GM12878 (cell line): ENCODE measurements around the gene WDR59. TPM values are rescaled to one million over a fixed set of nuclear protein-coding genes. Genes with fewer than 3 reads are reported as not detected.

Experiments used
- ATAC-seq: fragments of 200-7000 bp; cut with Tn5 transposase; 3 replicates; pipeline ENCODE4 v1.9.1; 2020; ENCODE audit warnings: mild to moderate bottlenecking, moderate library complexity
- BruUV-seq: library from RNA; stranded (reverse); fragments of 400-500 nt; replicated peaks from 2 replicates; lab custom pipeline; 2021; lab: Mats Ljungman, UMichigan
- CTCF ChIA-PET: fragments of 300-600 bp; sonication (Branson Sonifier 250); formaldehyde crosslinking; extraction: SDS; loops from one replicate; lab custom pipeline; 2021; ENCODE audit warnings: inconsistent platforms; lab: Yijun Ruan, JAX
- POLR2A ChIA-PET: fragments of 350-600 bp; formaldehyde crosslinking; extraction: SDS; loops from one replicate; lab custom pipeline; 2021; ENCODE audit warnings: inconsistent platforms; lab: Charles Lee
- RAD21 ChIA-PET: fragments of 300-600 bp; sonication (Branson Sonifier 250); formaldehyde crosslinking; loops from one replicate; lab custom pipeline; 2023; ENCODE audit warnings: antibody characterized with exemption; ENCODE audit not compliant: unreplicated experiment; lab: Charles Lee
- SMC1A ChIA-PET: fragments of 300-600 bp; sonication (Branson Sonifier 250); formaldehyde crosslinking; loops from one replicate; lab custom pipeline; 2023; ENCODE audit not compliant: unreplicated experiment, uncharacterized antibody; lab: Charles Lee
- DNase-seq: peaks from one replicate; pipeline ENCODE4 v3.0.0-alpha.2; 2011; ENCODE audit warnings: low read depth, low spot score
- FAIRE-seq: peaks from 3 replicates; lab custom pipeline; 2011; peaks lifted over from hg19 to GRCh38; lab: Jason Lieb, UNC
- H2AFZ ChIP-seq: 2 replicates; pipeline ENCODE4 v1.6.0; 2011; ENCODE audit warnings: low read depth, low read length, control low read depth; ENCODE audit not compliant: control insufficient read depth
- H3K27ac ChIP-seq: 2 replicates; pipeline ENCODE4 v1.5.1; 2011; ENCODE audit warnings: control low read depth; ENCODE audit not compliant: control insufficient read depth, insufficient read depth
- H3K27me3 ChIP-seq, 2 experiments: replicated peaks in 1 of 2; 2 replicates each; pipeline versions ENCODE4 v1.6.0 to v1.6.1; 2011; ENCODE audit warnings: low read length in 1 of 2; ENCODE audit not compliant: control insufficient read depth in 2 of 2, insufficient read depth in 2 of 2
- H3K36me3 ChIP-seq, 2 experiments: 2 replicates each; pipeline ENCODE4 v1.5.1; 2011; ENCODE audit warnings: low read length in 1 of 2; ENCODE audit not compliant: control insufficient read depth in 2 of 2, insufficient read depth in 2 of 2
- H3K4me1 ChIP-seq: 2 replicates; pipeline ENCODE4 v1.6.1; 2011; ENCODE audit warnings: mild to moderate bottlenecking, low read length, moderate library complexity, mixed read lengths; ENCODE audit not compliant: control insufficient read depth, insufficient read depth
- H3K4me2 ChIP-seq: 2 replicates; pipeline ENCODE4 v1.6.0; 2011; ENCODE audit warnings: control low read depth; ENCODE audit not compliant: control insufficient read depth, insufficient read depth
- H3K4me3 ChIP-seq: fragments of 200-600 bp; sonication (generic); 2 replicates; pipeline ENCODE4 v1.5.1; 2016
- H3K79me2 ChIP-seq: 2 replicates; pipeline ENCODE4 v1.6.0; 2011; ENCODE audit warnings: low read length; ENCODE audit not compliant: control insufficient read depth, insufficient read depth
- H3K9ac ChIP-seq: 2 replicates; pipeline ENCODE4 v1.8.0; 2011; ENCODE audit warnings: low read length, control low read depth, mixed read lengths; ENCODE audit not compliant: control insufficient read depth, insufficient read depth
- H3K9me3 ChIP-seq: replicated peaks from 3 replicates; pipeline ENCODE4 v1.5.1; 2011; ENCODE audit warnings: mild to moderate bottlenecking, low read length; ENCODE audit not compliant: control insufficient read depth, insufficient read depth
- H4K20me1 ChIP-seq: 2 replicates; pipeline ENCODE4 v1.6.0; 2011; ENCODE audit not compliant: control insufficient read depth, insufficient read depth
- CBX5 ChIP-seq: sonication (generic); IDR thresholded peaks from 2 replicates; pipeline ENCODE4 v1.6.1; 2016; ENCODE audit warnings: low read depth, moderate library complexity, mild to moderate bottlenecking, inconsistent platforms
- CHD1 ChIP-seq: IDR thresholded peaks from 2 replicates; pipeline ENCODE4 v1.6.1; 2012; ENCODE audit warnings: low read depth, low read length, improper control_type of control experiment
- EZH2 ChIP-seq: IDR thresholded peaks from 2 replicates; pipeline ENCODE4 v1.6.1; 2012; ENCODE audit warnings: low read depth, mild to moderate bottlenecking, control low read depth, inconsistent platforms, low read length, borderline replicate concordance; ENCODE audit not compliant: control insufficient read depth
- HDAC6 ChIP-seq: fragments of 200-600 bp; sonication (generic); IDR thresholded peaks from one replicate; pipeline ENCODE4 v1.8.0; 2017; ENCODE audit warnings: antibody characterized with exemption; ENCODE audit not compliant: unreplicated experiment
- LARP7 ChIP-seq: fragments of 450-650 bp; IDR thresholded peaks from 2 replicates; pipeline ENCODE4 v1.6.1; 2017; ENCODE audit warnings: mild to moderate bottlenecking
- MTA2 ChIP-seq: fragments of 450-650 bp; IDR thresholded peaks from 2 replicates; pipeline ENCODE4 v1.6.1; 2016; ENCODE audit warnings: low read depth, mild to moderate bottlenecking, moderate library complexity
- RUNX3 ChIP-seq: IDR thresholded peaks from 2 replicates; pipeline ENCODE4 v1.6.1; 2012; ENCODE audit warnings: low read length, inconsistent platforms
- SMAD1 ChIP-seq: fragments of 450-650 bp; IDR thresholded peaks from 2 replicates; pipeline ENCODE4 v1.6.1; 2018; ENCODE audit warnings: mild to moderate bottlenecking, low read depth; ENCODE audit not compliant: partially characterized antibody
- SUPT20H ChIP-seq: IDR thresholded peaks from 2 replicates; pipeline ENCODE4 v1.6.1; 2011; ENCODE audit warnings: low read depth, mild to moderate bottlenecking, low read length, moderate library complexity, borderline replicate concordance; ENCODE audit not compliant: control insufficient read depth
- YY1 ChIP-seq: IDR thresholded peaks from 2 replicates; pipeline ENCODE4 v1.6.1; 2011; ENCODE audit warnings: low read depth, mild to moderate bottlenecking, low read length
- WGBS: methylation state at CpG from one replicate; pipeline ENCODE4 v1.1.6; 2016; ENCODE audit warnings: low lambda C conversion rate; ENCODE audit not compliant: insufficient replicate concordance, insufficient coverage; ENCODE audit errors: missing lambda C conversion rate; 5-methylcytosine and 5-hydroxymethylcytosine counted together
- in situ Hi-C: fragments of 300-500 bp; cut with MboI; formaldehyde crosslinking; loops from 9 replicates; pipeline ENCODE4 v1.14.3; 2018; ENCODE audit warnings: mixed read lengths
- intact Hi-C: fragments of 100-400 bp; cut with micrococcal nuclease; formaldehyde crosslinking; loops from one replicate; pipeline ENCODE4 v1.14.2; 2022; ENCODE audit not compliant: unreplicated experiment
- polyA plus RNA-seq, 11 experiments: library from polyadenylated mRNA; depleted of rRNA in 4 of 11; unstranded in 6 of 11; stranded (reverse) in 5 of 11; fragments of >200 nt; fragmentation: Nextera tagmentation in 4 of 11; fragmentation: Illumina TruSeq in 1 of 11; extraction: Ambion mirVana in 4 of 11; extraction: Trizol in 1 of 11; gene quantifications; 1 replicate in 1 of 11; 2 replicates in 10 of 11; pipeline versions ENCODE4 v1.2.1 to v1.2.3, GENCODE V29; 2011 to 2016; ENCODE audit warnings: inconsistent platforms in 2 of 11, missing spikeins in 2 of 11, low read depth in 1 of 11
- total RNA-seq, 4 experiments: library from RNA; depleted of rRNA in 3 of 4; stranded (reverse); fragments of >200 nt in 3 of 4; fragmentation: Illumina TruSeq in 1 of 4; extraction: Trizol in 1 of 4; gene quantifications; 2 replicates each; pipeline versions ENCODE4 v1.2.1 to v1.2.3, GENCODE V29; 2013 to 2021
- TF ChIP-seq, protein P1 (sequence below): fragments of 150-350 bp; IDR thresholded peaks from 2 replicates; pipeline ENCODE4 v1.6.1; 2014; ENCODE audit warnings: mild to moderate bottlenecking, low read depth, low read length

The WDR59 gene
- total and polyA plus RNA-seq, 10 of the 15 experiments (the other 5 are each of a cell fraction or from before 2014, with no cell fraction given) = 9.7 to 78.4 (median 24.5) TPM

DNA sequence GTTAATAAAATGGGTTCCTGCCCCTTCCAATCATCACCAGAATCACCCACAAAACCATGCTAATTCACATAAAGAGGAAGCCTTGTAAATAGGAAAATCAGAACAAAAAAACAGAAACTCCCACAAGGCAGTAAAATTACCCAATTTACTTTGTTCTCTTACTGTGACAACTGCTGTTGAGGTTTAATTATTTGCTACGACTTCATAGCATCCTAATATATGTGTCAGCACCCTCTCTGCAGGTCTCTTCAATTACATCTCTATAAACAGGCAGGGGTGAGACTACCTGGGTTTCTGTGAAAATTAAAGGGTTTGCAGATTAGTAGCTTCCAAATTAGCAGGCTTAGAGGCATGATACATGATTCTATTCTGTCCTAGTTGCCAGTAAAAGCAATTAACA is 2.7 kb downstream of the WDR59 start:
- intact Hi-C loops = no loop called here
- H3K4me1 ChIP-seq = no peaks in the 10 kb centered on the region; the same call in 1 of the 2 replicates
- RAD21 ChIA-PET = interaction anchor here (4.0 kb wide), 1 partner anchor 128 kb away, joined by 28 read pairs; no protein-coding TSS in a partner anchor
- peak overlapping the region; percentile 82 for H3K4me2 ChIP-seq
- no peaks in the 10 kb centered on the region for H4K20me1 ChIP-seq
- no peaks in the 10 kb centered on the region; a peak in 2 of 4 replicates for H3K36me3 ChIP-seq
- DNase-seq (no peak), FAIRE-seq (no peak), ATAC-seq (no peak)
- H3K27ac ChIP-seq = no peak overlapping the region
- BruUV-seq = no TSS peak
- CTCF ChIA-PET = interaction anchor here (1.0 to 1.7 kb wide), 3 partner anchors 16 to 129 kb away, joined by 5 to 6 read pairs (median 5); partner anchors contain the start of gene ZNRF1
- no peak overlapping the region for H3K4me3 ChIP-seq
- in situ Hi-C loops = no loop called here
- H2AFZ ChIP-seq = no peak overlapping the region
- TF ChIP-seq SMAD1 = no peak
- TF ChIP-seq YY1 = no peak
- TF ChIP-seq CBX5 = no peak
- 0 out of 2 replicates have a peak, but pooled peaks have one; percentile 23 for TF ChIP-seq MTA2
- H3K79me2 ChIP-seq = peaks cover 25% of the 10 kb centered on the region
- no peak overlapping the region for H3K9ac ChIP-seq
- 5% methylated on average over 1 of the region's 1 CpG for WGBS
- no peaks in the 10 kb centered on the region for H3K9me3 ChIP-seq
- SMC1A ChIA-PET = interaction anchor here (1.0 kb wide), 2 partner anchors 16 to 30 kb away, joined by 3 to 5 read pairs; partner anchors contain the start of gene ZNRF1
- no peaks in the 10 kb centered on the region for H3K27me3 ChIP-seq
- POLR2A ChIA-PET = no interaction called here

DNA sequence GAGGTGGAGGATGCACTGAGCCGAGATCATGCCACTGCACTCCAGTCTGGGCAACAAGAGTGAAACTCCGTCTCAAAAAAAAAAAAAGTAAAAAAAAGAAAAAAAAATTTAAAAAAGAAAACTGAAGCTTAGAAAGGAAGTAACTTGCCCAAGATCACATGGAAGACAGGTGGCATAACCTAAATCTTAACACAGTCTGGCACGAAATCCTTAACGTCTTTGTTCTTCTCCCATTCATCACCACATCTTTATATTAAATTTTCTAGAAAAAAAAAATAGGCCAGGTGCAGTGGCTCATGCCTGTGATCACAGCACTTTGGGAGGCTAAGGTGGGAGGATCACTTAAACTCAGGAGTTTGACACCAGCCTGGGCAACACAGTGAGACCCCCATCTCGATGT is 9.3 kb downstream of the WDR59 start:
- Histone ChIP-seq H3K36me3 (no peaks in the 10 kb centered on the region; a peak in 2 of 4 replicates), H3K9me3 (no peaks in the 10 kb centered on the region), H3K27me3 (no peaks in the 10 kb centered on the region), H4K20me1 (no peaks in the 10 kb centered on the region), H3K4me2 (no peak overlapping the region), H3K4me1 (no peaks in the 10 kb centered on the region), H2AFZ (no peak overlapping the region), H3K9ac (no peak overlapping the region), H3K4me3 (no peak overlapping the region), H3K79me2 (no peaks in the 10 kb centered on the region; the same call in none of the 2 replicates)
- intact Hi-C loops = no loop called here
- ChIA-PET SMC1A (no interaction called here), POLR2A (interaction anchor here (0.6 kb wide), 1 partner anchor 387 kb away, joined by 3 read pairs; no protein-coding TSS in a partner anchor), CTCF (interaction anchor here (0.6 to 1.2 kb wide), 2 partner anchors 135 to 415 kb away, joined by 3 read pairs; no protein-coding TSS in a partner anchor), RAD21 (no interaction called here)
- ATAC-seq = no peak
- FAIRE-seq = no peak
- BruUV-seq = no TSS peak
- TF ChIP-seq, protein P1, sequence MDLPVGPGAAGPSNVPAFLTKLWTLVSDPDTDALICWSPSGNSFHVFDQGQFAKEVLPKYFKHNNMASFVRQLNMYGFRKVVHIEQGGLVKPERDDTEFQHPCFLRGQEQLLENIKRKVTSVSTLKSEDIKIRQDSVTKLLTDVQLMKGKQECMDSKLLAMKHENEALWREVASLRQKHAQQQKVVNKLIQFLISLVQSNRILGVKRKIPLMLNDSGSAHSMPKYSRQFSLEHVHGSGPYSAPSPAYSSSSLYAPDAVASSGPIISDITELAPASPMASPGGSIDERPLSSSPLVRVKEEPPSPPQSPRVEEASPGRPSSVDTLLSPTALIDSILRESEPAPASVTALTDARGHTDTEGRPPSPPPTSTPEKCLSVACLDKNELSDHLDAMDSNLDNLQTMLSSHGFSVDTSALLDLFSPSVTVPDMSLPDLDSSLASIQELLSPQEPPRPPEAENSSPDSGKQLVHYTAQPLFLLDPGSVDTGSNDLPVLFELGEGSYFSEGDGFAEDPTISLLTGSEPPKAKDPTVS = no peak
- TF ChIP-seq EZH2 = no peak
- TF ChIP-seq HDAC6 = no peak
- no peak for TF ChIP-seq MTA2
- TF ChIP-seq LARP7 = no peak
- no peak for TF ChIP-seq CHD1
- no peak for TF ChIP-seq RUNX3
- TF ChIP-seq SUPT20H = no peak
- TF ChIP-seq, all 136 proteins: peak for 0
- in situ Hi-C loops = no loop called here
- WGBS = 58% methylated on average over 4 of the region's 5 CpGs
- no peak overlapping the region for H3K27ac ChIP-seq
- no peak for DNase-seq
